MCF 10A (cell line): ENCODE data around the gene ZNF319. TPM values are rescaled to one million over a fixed set of nuclear protein-coding genes. Genes with fewer than 3 reads are reported as not detected.

Source experiments
- BruUV-seq: library from RNA; stranded (reverse); fragments of 400-500 nt; replicated peaks from 2 replicates; lab custom pipeline; 2021; lab: Mats Ljungman, UMichigan
- CTCF ChIA-PET: fragments of 300-600 bp; sonication (Branson Sonifier 250); formaldehyde crosslinking; extraction: SDS; loops from one replicate; lab custom pipeline; 2021; ENCODE audit warnings: antibody characterized with exemption, inconsistent platforms; lab: Yijun Ruan, JAX
- POLR2A ChIA-PET: fragments of 300-600, 350-650 bp; sonication (Branson Sonifier 250); formaldehyde crosslinking; extraction: SDS; loops from one replicate; lab custom pipeline; 2020; ENCODE audit warnings: antibody characterized with exemption, inconsistent platforms; lab: Yijun Ruan, JAX
- DNase-seq: peaks from one replicate; pipeline ENCODE4 v3.0.0-alpha.2; 2018; ENCODE audit not compliant: unreplicated experiment
- H3K27ac Mint-ChIP-seq: one replicate; pipeline ENCODE4 v1.8.0; 2022; ENCODE audit warnings: mild to moderate bottlenecking, low read depth, mixed read lengths; ENCODE audit not compliant: unreplicated experiment
- H3K27me3 Mint-ChIP-seq: one replicate; pipeline ENCODE4 v1.8.0; 2022; ENCODE audit warnings: mixed read lengths; ENCODE audit not compliant: insufficient read depth, unreplicated experiment
- H3K36me3 Mint-ChIP-seq: one replicate; pipeline ENCODE4 v1.8.0; 2022; ENCODE audit warnings: mild to moderate bottlenecking, moderate library complexity, mixed read lengths; ENCODE audit not compliant: insufficient read depth, unreplicated experiment
- H3K4me1 Mint-ChIP-seq: one replicate; pipeline ENCODE4 v1.8.0; 2022; ENCODE audit warnings: mixed read lengths; ENCODE audit not compliant: insufficient read depth, unreplicated experiment
- H3K4me3 Mint-ChIP-seq: one replicate; pipeline ENCODE4 v1.8.0; 2022; ENCODE audit warnings: mild to moderate bottlenecking, moderate library complexity, mixed read lengths; ENCODE audit not compliant: unreplicated experiment
- H3K9me3 Mint-ChIP-seq: one replicate; pipeline ENCODE4 v1.8.0; 2022; ENCODE audit warnings: mixed read lengths; ENCODE audit not compliant: unreplicated experiment
- intact Hi-C: fragments of 100-400 bp; cut with micrococcal nuclease; formaldehyde crosslinking; loops from 2 replicates; pipeline ENCODE4 v1.14.1; 2022
- total RNA-seq: library from RNA; stranded (reverse); gene quantifications from 2 replicates; pipeline ENCODE4 v1.2.3, GENCODE V29; 2022
- TF ChIP-seq, protein P1 (sequence below): fragments of 200-600 bp; IDR thresholded peaks from one replicate; pipeline ENCODE4 v1.8.0; 2022; ENCODE audit warnings: antibody characterized with exemption, mild to moderate bottlenecking; ENCODE audit not compliant: unreplicated experiment

ZNF319 gene
- total RNA-seq, 1 experiment from 2014 or later: 12.6 TPM

DNA sequence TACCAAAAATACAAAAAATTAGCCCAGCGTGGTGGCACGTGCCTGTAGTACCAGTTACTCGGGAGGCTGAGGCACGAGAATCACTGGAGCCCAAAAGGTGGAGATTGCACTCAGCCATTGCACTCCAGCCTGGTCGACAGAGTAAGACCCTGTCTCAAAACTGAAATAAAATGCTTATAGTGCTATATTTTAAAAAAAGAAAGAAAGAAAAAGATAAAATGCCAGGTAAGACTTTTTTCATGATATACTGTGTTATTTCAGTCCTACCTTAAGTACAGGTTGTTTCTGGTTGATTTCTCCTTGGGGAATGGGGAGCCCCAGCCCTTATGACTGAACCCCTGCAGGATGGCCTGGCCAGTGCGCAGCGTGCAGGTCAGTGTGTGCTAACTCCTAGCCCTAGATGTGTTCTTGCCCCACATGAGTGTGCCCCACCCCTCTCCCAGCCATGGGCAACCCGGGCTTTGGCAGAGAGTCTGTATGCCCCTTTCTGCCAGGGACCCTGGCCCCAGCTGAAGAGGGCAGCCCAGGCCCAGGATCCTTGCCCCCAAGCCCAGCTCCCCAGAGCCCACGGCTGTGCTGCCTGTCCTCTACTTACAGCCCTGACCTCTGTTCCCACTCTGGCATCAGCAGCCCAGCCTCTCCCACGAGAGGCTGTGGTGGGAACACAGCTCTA lies 30.9 kb downstream of the ZNF319 start:
- peaks cover 6% of the 10 kb centered on the region for H3K4me1 Mint-ChIP-seq
- intact Hi-C loops: no loop called here
- BruUV-seq: no TSS peak
- no peaks in the 10 kb centered on the region for H3K36me3 Mint-ChIP-seq
- no peaks in the 10 kb centered on the region for H3K9me3 Mint-ChIP-seq
- no peak for DNase-seq
- no peaks in the 10 kb centered on the region for H3K27me3 Mint-ChIP-seq
- H3K4me3 Mint-ChIP-seq: no peak overlapping the region
- no peak overlapping the region for H3K27ac Mint-ChIP-seq
- ChIA-PET POLR2A (no interaction called here), CTCF (no interaction called here)
- TF ChIP-seq, protein P1, sequence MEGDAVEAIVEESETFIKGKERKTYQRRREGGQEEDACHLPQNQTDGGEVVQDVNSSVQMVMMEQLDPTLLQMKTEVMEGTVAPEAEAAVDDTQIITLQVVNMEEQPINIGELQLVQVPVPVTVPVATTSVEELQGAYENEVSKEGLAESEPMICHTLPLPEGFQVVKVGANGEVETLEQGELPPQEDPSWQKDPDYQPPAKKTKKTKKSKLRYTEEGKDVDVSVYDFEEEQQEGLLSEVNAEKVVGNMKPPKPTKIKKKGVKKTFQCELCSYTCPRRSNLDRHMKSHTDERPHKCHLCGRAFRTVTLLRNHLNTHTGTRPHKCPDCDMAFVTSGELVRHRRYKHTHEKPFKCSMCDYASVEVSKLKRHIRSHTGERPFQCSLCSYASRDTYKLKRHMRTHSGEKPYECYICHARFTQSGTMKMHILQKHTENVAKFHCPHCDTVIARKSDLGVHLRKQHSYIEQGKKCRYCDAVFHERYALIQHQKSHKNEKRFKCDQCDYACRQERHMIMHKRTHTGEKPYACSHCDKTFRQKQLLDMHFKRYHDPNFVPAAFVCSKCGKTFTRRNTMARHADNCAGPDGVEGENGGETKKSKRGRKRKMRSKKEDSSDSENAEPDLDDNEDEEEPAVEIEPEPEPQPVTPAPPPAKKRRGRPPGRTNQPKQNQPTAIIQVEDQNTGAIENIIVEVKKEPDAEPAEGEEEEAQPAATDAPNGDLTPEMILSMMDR: no peak

DNA sequence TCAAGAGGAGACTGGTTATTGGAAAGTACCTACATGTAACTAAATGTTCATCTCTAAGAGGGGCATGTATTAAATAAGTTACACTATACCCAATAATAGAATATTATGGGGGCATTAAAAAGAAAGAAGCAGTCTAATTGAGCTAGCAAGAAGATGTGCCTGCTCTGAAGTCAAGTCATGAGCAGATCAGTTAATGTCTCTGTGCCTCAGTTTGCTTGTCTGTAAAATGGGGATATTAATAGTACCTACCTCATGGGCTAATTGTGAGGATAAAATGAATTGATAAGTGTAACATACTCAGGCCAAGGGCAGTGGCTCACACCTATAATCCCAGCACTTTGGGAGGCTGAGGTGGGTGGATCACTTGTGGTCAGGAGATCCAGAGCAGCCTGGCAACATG lies 32.6 kb downstream of the ZNF319 start:
- Mint-ChIP-seq H3K4me3 (no peak overlapping the region), H3K9me3 (no peaks in the 10 kb centered on the region), H3K27ac (no peak overlapping the region), H3K27me3 (no peaks in the 10 kb centered on the region), H3K36me3 (no peaks in the 10 kb centered on the region), H3K4me1 (peaks cover 6% of the 10 kb centered on the region)
- DNase-seq: no peak
- ChIA-PET POLR2A (no interaction called here), CTCF (interaction anchor here (1.2 kb wide), 1 partner anchor 9 kb away, joined by 4 read pairs; a partner anchor contains a TSS)
- TF ChIP-seq, protein P1: no peak
- no TSS peak for BruUV-seq
- intact Hi-C loops: no loop called here

DNA sequence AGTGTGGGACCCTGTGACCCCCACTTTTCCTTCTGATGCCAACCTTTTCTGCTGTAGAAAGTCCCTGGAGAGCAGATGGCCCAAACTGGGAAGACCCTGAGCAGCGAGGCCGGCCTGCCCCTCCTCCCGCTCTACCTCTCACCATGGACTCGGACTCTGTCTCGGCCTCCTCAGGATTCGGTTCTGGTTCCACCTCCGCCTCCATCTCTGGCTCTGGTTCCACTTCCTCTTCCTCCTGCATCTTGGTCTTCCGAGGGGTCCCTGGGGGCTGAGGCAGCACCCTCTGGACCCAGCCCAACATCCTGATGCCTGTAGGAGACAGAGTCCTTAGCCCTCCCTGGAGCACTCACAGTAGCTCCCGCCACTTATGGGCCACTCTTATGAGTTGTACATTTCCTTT lies 33.5 kb downstream of the ZNF319 start:
- DNase-seq: no peak
- no TSS peak for BruUV-seq
- no peaks in the 10 kb centered on the region for H3K27me3 Mint-ChIP-seq
- TF ChIP-seq, protein P1: no peak
- no peaks in the 10 kb centered on the region for H3K9me3 Mint-ChIP-seq
- no peak overlapping the region for H3K27ac Mint-ChIP-seq
- H3K36me3 Mint-ChIP-seq: no peaks in the 10 kb centered on the region
- ChIA-PET CTCF (interaction anchor here (0.7 to 1.2 kb wide), 4 partner anchors 10 to 210 kb away, joined by 3 to 4 read pairs (median 4); a partner anchor contains a TSS), POLR2A (no interaction called here)
- no peak overlapping the region for H3K4me3 Mint-ChIP-seq
- intact Hi-C loops: no loop called here
- peaks cover 6% of the 10 kb centered on the region for H3K4me1 Mint-ChIP-seq

DNA sequence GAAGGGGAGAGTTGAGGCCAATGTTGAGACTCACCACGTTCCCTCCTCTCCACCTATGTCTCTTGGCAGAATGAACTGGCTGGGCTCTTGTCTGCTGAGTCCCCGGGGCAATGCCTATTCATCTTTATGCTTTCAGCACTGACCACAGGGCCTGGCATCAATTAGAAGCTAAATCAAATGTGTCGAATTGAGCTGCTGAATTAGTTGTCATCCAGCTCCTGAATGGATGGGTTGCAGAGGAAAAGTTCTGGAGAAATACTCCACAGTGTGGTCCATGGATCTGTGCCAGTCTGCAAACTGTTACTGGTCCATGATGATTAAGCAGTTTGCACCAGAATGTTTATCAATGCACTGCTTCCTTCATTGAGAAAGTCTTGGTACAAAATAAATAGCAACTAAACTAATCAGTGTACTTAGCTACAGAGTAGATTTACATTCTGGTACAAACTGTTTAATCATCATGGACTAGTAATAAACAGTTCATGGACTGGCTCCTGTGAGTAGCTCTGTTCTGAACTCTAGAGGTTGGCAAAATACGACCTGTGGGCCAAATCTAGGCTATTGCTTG lies 34.2 kb downstream of the ZNF319 start:
- Mint-ChIP-seq H3K9me3 (no peaks in the 10 kb centered on the region), H3K4me3 (no peak overlapping the region), H3K4me1 (peaks cover 6% of the 10 kb centered on the region), H3K27ac (no peak overlapping the region), H3K27me3 (no peaks in the 10 kb centered on the region), H3K36me3 (no peaks in the 10 kb centered on the region)
- TF ChIP-seq, protein P1: no peak
- intact Hi-C loops: no loop called here
- CTCF ChIA-PET: interaction anchor here (0.5 to 1.1 kb wide), 6 partner anchors 14 to 294 kb away, joined by 3 to 4 read pairs (median 4); no protein-coding TSS in a partner anchor
- BruUV-seq: no TSS peak
- POLR2A ChIA-PET: interaction anchor here (1.0 kb wide), 1 partner anchor 9 kb away, joined by 3 read pairs; no protein-coding TSS in a partner anchor
- DNase-seq: peak; percentile 18
